COR-L47 (cell line): ENCODE data around the gene HHAT.

ENCODE experiments used
- DNase-seq: peaks from one replicate; lab custom pipeline; 2025; lab: John Stamatoyannopoulos, UW

Gene HHAT

DNA sequence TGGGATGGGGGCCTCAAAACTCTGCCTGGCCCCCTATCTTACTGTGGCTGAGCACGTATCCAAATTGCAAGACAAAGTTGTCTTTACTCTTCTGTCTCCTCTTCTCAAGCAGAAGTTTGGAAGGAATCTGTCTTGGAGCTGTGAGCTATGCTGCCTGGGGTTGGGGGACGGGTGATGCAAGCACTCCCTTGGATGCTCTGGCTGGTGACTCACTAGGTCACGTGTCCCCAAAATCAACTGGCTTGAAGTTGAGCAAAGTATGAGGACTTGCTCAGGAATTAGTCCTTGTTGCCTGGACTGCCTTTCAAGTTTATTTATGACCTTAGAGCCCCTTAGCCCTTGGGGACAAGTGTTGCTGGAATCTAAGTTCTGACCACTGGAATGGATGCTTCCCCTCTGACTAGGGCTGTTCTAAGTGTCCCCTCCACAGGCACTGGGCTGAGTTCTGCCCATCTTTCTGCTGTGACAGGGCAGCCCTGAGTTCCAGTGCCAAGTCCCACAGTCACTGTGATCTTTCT is 269.5 kb downstream of the HHAT start:
- no peak for DNase-seq

DNA sequence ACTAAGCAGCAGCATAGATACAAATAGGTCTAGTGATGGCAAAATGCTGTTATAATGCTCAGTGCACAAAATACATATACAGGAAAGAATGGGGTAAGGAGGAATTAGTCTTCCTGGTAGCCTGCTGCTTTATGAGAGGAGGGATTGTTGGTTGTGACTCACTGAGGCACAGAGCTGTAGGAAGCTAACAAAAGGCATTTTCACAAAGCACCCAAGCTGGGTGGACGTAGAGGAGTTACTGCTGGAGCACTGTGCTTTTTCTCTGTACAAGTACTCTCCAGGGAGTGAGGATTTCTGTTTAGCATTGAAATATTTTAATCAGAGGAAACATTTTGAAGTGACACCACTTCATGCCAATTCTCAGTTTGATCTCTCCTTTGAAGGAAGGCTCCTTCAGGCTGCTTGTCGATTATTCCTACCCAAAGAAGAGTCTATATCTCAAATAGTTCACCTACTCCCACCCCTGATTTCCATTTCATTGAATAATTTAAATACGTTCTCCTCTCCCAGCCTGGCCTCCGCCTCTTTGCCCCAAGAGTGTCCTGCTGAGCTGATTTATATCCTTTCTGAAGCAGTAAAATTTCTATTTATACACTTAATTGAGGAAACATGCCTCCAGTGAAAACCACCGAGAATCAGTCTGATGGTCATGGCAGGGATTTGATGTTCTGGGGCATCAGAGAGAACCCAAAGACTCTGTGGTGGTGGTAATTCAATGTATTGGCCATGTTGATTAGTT is 271.9 kb downstream of the HHAT start:
- DNase-seq = no peak

DNA sequence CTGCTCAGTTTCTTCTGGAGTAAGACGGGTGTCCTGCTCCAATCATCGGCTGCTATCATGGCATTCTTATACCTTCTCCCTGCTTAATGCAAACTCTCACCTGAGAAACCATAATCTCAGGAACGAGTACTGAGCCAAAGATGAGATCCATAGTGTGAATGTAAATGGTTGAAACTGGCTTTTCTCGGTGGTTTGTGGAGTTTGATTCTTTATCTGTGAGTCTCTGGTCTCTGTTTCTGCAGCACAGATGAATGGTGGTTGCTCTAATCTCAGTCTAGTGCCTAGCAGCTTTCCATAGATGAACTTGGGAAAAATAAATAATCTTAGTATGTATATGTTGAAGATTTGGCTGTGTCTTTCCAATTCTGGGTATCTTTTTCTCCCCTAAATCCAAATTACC is 274.4 kb downstream of the HHAT start:
- DNase-seq = no peak

DNA sequence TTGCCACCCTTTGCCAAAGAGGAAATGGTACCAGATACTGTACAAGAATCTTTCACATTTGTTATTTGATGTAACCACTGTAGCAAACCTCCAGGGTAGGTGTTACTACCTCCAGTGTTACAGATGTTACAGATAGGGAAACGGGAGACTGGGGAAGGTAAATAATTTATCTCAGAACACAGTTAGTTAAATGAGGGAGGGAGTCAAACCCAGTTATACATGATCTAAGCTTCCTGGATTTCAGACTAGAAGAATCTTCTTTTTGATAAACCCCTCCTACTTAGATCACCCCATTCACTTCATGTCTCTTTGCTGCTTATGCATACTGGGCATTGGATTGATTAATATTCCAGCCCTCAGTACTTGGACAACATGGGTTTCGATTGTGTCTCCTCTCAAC is 276.4 kb downstream of the HHAT start:
- DNase-seq = no peak

DNA sequence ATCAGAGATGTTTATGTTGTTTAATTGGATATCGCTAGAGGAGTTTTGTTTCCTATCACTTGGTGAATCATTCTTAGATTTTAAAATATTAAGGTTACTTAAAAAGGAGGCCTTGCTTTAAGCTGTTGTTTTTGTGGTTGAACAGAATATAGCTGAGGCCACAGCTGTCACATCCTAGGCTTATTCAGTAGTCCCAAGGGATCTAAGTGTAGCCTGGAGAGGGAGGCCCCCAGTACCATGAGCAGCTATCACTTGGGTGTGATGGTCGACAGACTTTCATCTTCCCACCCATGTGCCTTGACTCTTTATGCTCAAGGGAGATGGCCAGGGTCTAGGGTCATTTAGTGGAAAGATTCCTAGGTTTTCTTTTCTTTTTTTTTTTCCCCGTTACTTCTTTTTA is 278.7 kb downstream of the HHAT start:
- DNase-seq = no peak

DNA sequence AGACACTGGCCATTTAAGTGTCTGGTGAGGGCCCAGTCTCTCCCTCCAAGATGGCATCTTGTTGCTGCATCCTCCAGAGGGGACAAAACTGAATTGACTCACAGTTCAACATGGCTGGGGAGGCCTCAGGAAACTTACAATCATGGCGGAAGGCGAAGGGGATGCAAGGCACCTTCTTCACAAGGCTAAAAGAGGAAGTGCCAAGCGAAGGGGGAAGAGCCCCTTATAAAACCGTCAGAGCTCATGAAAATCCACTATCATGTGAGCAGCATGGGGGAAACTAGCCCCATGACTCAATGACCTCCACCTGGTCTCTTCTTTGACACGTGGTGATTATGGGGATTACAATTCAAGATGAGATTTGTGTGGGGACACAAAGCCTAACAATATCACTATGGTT is 280.1 kb downstream of the HHAT start:
- DNase-seq = no peak

DNA sequence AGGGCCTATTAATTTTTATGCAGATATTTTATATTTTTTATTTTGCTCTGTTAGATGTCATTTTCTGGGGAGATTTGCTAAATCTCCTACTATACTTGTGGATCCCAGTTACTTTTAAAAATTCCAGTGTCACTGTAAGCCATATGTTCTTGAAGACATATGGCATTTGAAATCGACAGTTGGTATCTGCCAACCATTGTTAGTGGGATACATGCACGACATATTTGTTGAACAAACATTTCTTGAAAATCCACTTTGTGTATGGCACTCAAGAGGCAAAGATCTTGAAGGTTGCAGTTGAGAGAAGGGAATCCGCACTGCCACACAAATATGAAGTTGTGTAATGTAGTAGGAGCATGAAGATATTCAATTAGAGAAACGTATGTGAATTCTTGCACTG is 287.7 kb downstream of the HHAT start:
- no peak for DNase-seq

DNA sequence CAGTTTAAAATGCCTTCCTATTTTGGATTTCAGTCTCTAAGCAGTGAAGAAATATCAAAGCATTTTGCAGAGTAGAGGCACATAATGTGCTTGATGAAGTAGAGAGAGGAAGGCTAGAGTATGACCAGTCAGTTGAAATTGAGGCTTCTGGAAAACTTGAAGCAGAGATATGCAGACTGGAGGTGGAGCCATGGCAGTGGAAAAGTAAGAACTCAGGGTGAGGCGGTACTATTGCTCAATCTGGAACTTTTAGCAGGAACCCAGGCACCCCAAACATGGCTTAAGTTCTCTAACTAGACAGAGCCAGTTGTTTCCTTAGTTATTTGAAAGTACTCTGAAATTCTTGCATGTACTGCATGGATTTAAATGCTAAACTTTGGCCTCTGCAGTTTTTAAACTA is 288.6 kb downstream of the HHAT start:
- DNase-seq = no peak

DNA sequence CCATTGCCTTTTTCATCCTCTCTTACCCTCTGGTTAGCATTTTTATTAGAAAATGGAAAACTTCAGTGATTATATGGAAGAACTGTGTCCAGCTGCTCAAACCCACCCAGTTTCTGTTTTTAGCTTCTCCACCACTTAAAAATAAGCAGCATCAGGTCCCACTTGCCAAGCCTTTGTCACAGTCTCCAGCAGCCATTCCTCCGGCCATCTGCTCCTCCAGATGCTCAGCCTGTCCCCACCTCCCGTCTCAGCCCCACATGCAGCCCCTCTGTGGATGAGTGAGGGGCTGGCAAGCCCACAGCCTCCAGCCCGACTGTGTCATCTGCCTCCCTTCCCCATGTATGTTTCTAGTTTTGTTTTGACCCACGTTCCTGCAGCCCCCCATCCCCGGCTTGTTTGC is 289.7 kb downstream of the HHAT start:
- no peak for DNase-seq

DNA sequence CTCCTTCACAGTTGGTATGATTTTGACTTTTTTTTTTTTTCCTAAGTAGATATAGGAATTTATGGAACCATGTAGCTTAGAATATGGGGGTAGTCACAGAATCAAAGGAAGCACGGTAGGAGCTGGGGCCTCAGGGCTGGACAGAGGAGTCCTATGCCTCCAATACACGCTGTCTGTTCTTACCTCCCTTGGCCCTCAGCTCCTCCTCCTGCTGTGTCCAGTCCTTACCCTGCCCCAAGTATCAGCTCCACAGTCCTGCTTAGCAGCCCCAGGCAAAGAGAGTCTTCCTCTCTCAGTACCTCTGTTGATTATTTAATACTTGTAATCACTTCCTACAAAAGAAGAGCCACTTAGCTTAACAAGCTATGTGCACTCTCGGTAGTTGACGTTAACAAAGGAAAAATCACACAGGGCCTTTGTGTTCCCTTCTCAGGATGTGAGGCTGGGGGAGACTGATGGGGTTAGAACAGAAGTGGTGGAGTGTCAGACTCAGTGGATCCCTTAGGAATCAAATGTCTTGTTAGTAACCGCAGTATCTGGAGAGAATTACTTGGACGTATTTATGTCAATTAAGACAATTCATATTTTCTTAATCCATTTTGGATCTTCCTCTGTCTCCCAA is 292.3 kb downstream of the HHAT start:
- no peak for DNase-seq

DNA sequence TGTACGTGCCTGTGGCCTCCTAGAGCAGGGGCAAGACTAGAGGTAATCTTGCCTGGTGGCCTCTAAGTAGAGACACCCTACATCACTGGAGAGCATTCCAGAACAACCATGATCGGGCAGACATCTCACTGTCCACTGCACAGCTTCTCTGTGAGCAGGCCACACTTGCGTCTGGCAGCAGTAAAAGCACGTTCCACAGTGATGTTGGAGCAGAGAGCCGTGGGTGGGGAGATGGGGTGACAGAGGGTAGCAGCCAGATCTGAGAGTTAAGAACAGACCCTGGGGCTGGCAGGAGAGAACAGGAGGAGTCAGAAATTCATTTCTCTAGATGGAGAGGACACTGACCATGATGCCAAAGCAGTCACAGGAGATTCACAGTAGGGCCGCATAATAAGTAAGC is 293.0 kb downstream of the HHAT start:
- no peak for DNase-seq

DNA sequence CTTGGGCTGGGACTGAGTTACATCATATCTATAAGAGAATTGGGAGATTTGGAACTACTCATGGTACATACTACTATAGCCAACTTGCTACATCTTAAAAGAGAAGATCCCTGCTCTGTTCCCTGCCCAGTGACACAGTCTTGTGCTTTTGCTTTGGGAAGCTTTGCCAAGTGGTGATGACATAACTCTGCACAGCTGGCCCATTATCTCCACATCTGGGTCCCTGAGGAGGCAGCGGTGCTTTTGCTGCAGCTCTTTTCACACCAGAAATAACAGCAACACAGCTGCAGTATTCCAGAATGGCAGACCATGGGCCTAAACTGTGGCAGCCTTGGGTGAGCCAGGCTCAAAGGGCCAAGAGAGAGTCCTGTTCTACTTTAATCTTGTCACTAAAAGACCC is 296.0 kb downstream of the HHAT start:
- no peak for DNase-seq

DNA sequence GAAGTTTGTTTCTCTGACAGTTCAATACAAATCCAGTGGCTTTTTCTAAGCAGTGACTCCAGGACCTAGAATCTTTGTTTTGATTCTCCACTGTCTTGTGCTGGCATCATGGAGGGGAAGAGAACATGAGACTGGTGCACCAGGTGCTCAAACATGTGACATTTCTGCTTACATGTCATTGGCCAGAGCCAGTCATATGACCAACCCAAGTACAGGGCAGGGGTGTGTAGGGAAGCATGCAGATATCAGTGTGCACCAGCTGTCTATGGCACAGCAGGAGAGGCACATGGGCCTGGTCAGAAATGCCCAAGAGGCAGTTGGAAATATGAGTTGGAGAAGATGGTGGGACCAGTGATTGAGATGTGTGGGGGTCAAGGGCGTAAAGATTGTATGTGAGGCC is 297.0 kb downstream of the HHAT start:
- no peak for DNase-seq

DNA sequence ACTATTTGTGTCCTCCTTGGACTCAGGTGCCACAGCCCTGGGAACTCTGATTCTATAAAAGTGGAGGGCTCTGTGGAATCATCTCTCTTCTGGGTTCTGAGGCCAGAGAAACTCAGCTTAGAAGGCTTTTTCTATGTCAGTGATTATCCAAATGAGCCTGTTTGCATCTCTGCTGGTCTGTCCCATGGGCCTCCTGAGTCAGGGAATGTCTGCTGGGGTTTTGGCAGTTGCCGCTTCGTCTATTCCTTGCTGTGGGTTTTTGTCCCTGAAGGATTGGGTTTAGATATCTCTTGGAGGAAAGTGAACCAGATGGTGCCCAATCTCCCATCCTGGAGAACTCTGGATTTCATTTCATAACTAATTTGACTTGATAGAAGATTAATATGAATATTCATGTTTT is 297.6 kb downstream of the HHAT start:
- DNase-seq = no peak

DNA sequence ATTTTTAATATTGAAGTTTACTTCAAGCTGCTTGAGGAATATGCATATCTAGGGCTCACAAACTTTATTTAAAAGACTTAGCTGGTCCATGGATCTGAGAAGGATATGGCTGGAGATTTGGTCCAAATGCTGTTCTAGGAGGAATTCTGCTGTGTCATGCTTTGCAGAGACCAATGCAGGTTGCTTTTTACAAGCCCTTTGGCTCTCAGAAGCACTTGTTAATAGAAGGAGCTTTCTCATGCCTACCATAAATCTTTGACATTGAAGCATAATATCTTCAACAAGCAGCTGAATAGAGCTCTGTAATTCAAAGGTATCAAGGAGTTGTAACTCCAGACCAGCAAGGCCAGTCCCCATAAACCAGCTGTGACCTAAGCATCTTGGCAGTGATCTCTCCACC is 299.1 kb downstream of the HHAT start:
- no peak for DNase-seq

DNA sequence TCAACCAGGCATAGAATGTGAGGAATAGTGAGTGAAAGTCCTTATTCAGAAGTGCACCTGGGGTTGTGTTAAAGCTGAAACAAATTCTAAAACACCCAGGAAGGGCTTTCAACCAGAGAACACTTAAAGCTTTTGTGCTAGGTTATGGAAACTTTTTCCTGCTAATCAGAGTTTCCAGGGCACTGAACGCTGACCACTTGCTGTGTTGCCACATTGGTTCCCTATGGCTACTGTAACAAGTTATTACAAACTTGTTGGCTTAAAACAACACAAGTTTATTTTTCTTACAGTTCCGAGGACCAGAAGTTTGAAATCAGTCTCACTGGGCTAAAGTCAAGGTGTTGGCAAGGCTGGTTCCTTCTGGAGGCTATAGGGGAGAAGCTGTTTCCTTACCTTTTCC is 300.6 kb downstream of the HHAT start:
- DNase-seq = no peak

DNA sequence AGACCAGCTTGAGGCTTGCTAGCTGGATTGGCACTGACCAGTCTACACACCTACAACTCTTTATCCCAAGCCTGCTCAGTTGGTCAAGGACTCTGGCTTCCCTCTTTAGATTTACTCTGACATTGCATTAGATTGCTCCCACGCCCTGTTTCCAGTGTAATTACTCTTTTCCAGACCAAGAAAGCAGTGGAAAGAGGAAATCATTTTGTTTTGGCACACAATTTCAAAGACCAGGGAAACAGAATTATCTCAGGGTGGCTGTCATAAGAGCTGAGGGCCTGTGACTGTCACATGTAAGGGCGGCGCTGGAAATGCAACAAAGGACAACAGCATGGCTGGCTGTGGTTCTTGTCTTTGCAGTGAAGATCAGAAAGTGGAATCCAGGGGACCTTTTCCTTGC is 302.7 kb downstream of the HHAT start:
- DNase-seq = no peak

DNA sequence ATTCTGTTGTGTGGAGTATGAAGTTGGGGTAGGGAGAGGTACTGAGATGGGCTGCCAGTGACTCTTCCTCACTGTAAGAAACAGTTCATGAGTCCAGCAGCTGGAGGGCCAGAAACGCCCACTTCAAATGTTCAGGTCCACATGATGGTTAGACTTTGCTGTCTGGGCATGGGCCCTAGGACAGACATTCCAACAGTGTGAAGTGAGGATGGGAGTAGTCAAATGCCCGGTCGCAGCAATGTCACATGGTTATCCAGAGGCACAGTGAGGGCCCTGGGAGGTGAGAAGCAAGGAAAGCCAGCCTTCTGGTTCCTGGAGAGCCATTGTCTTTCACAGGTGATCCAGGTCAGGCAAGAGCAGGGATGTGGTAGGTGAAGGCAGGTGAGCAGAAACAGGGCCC is 304.4 kb downstream of the HHAT start:
- DNase-seq = no peak

DNA sequence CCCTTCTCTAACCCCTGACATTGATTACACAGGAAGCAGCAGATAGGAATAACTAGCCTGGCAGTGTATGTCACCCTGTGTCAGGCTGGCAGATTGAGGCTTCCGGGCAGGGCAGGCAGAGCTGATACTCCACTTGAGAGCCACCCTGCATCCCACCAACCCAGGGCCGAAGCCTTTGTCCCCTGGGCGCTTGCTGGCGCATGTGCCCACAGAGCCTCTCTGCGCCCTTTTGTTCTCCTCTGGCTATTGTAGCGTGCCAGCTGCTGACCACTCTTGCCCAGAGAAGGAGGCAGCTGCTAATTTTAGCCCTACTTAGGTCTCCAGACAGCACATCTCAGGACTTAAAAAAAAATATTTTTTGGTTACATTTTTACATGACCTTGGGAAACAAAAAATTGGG is 304.9 kb downstream of the HHAT start:
- no peak for DNase-seq

DNA sequence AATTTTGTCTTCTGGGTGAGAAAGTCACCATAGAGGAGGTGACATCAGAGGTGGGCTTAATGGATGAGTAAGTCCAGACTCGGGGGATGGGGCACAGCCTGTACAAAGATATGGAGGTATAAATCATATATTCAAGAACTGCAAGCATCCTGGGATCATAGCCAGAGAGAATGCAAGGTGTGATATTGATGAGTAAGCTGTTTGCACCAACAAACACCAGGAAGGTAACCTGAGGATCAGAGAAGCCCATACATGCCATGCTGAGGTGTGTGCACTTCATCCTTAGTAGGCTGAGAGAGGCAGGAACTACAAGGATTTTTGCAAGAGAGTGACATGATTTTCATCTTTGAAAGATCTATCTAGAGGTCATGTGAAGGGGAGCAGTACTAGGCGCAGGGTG is 306.4 kb downstream of the HHAT start:
- DNase-seq = no peak

DNA sequence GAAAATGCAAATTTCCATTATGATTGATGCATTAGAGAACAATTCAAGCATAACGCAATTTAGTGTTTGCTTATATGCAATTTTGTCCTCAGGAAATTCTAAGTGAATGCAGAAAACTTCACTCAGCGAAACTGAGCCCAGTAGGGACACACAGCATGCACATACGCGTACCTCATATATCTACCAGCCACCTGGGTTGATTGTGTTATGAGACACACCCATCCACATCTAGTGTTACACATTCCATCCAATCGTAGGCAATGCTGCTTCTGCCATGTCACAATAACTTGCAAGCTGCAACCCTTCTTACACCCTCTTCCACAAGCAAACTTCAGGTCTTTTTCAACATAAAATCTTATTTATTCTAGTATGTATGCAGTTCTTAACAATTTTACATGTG is 312.9 kb downstream of the HHAT start:
- DNase-seq = no peak

DNA sequence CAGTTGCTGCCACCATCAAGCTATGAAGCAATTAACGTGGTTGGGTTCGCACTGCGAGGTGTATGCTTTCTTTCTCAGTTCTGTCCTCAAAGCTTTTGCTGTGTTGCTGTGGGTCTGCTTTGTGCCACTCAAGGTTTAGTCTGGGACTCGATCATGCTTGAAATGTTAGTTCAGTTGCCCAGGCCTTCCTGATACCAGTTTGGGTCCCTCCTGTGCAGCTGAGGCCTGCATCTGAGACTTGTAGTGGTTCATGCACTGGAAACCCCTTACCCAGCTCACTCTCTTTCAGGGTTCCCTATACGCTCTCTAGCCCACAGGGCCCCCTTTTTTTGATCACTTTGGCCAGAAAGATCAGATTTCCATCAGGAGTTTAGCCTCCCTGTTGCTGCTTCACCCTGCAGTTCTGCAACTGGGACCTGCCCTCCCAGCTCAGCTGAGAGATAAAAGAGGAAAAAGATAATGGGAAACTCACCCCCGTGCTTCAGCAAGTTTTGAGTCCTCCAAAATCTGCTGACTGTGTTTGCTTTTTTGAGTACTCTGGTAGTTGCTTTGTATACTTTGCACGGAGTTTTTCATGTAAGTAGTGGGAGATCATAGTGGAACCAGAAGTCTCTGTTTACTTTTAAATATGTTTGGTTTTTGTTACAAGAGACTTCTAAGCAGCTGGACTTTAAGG is 317.0 kb downstream of the HHAT start:
- no peak for DNase-seq

DNA sequence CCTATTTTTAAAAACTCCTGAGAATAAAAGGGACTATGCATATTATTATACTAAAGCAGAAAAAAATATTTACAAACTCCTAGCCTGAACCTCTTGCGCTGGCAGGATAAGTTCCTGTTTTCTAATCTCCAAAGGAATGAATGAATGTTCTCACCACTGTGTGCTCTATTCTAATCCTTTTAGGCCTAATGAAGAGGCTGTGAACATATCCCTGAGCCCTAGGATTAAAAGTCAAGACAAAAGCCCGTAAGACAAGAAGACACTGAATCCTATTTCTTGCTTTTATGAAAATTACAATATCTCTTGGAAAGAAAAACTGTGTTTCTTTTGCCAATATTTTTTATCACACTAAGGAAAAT is 317.5 kb downstream of the HHAT start:
- DNase-seq = no peak
